Panc1 (cell line): ENCODE results near the gene MAMDC2.

ENCODE experiments used
- POLR2AphosphoS5 ChIP-seq: IDR thresholded peaks from 2 replicates; pipeline ENCODE4 v1.6.1; 2012; ENCODE audit warnings: mild to moderate bottlenecking, low read depth, low read length, moderate library complexity
- TF ChIP-seq, protein P1 (sequence below): fragments of 450-650 bp; IDR thresholded peaks from 2 replicates; pipeline ENCODE4 v1.5.1; 2017; ENCODE audit warnings: mild to moderate bottlenecking

DNA sequence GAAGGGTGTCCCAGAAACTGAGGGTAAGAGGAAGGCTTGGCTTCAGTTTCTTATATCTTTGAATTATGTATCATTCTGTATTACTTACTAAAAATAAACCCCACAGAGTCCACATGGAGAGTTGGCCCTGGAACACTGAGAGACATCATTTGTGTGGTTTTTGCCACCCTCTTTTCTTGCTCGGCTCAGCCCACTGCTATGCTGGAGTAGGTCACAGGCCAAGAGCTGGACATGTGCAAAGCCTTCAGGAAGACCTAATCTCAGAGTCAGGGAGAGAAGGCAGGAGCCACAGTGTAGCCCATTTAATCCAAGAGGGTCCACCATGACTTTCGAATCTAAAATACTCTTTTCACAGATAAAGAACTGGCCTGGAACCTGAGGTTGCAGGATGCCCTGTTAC, 47.5 kb downstream of the MAMDC2 start:
- TF ChIP-seq, protein P1, sequence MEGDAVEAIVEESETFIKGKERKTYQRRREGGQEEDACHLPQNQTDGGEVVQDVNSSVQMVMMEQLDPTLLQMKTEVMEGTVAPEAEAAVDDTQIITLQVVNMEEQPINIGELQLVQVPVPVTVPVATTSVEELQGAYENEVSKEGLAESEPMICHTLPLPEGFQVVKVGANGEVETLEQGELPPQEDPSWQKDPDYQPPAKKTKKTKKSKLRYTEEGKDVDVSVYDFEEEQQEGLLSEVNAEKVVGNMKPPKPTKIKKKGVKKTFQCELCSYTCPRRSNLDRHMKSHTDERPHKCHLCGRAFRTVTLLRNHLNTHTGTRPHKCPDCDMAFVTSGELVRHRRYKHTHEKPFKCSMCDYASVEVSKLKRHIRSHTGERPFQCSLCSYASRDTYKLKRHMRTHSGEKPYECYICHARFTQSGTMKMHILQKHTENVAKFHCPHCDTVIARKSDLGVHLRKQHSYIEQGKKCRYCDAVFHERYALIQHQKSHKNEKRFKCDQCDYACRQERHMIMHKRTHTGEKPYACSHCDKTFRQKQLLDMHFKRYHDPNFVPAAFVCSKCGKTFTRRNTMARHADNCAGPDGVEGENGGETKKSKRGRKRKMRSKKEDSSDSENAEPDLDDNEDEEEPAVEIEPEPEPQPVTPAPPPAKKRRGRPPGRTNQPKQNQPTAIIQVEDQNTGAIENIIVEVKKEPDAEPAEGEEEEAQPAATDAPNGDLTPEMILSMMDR, result no peak
- TF ChIP-seq POLR2AphosphoS5, result no peak
